Uterus (tissue), 4 donors: Measurements from ENCODE around the gene TRIM40. TPM values are rescaled to one million over a fixed set of nuclear protein-coding genes. Genes with fewer than 3 reads are reported as not detected.

Experiments
- DNase-seq, 2 donors: peaks; one replicate each; pipeline ENCODE4 v3.0.0-alpha.2; 2019 to 2020
- H3K27ac ChIP-seq, 2 donors: fragments of 200-600 bp; sonication (generic); 1 replicate in 1 of 2; 2 replicates in 1 of 2; pipeline ENCODE4 v1.5.1; 2016 to 2018
- H3K27me3 ChIP-seq, 2 donors: fragments of 200-600 bp; sonication (generic); one replicate each; pipeline ENCODE4 v1.5.1; 2018 to 2019; ENCODE audit warnings: control low read depth in 1 of 2
- H3K36me3 ChIP-seq, 2 donors: fragments of 200-600 bp; sonication (generic); one replicate each; pipeline ENCODE4 v1.5.1; 2019; ENCODE audit warnings: control low read depth in 1 of 2
- H3K4me1 ChIP-seq, 2 donors: fragments of 200-600 bp; sonication (generic); one replicate each; pipeline ENCODE4 v1.5.1; 2018 to 2019; ENCODE audit warnings: control low read depth in 1 of 2
- H3K4me3 ChIP-seq, 2 donors: fragments of 200-600 bp; sonication (generic); 1 replicate in 1 of 2; 2 replicates in 1 of 2; pipeline ENCODE4 v1.5.1; 2018 to 2019; ENCODE audit warnings: mild to moderate bottlenecking in 1 of 2
- H3K9me3 ChIP-seq, 2 donors: fragments of 200-600 bp; sonication (generic); one replicate each; pipeline ENCODE4 v1.5.1; 2019; ENCODE audit warnings: control low read depth in 1 of 2
- CTCF ChIP-seq, 4 experiments: fragments of 200-600 bp in 2 of 4; fragments of 450-650 bp in 2 of 4; sonication (generic) in 2 of 4; IDR thresholded peaks; one replicate each; pipeline ENCODE4 v1.5.1; 2016 to 2019; ENCODE audit warnings: antibody characterized with exemption in 4 of 4, mild to moderate bottlenecking in 2 of 4, moderate library complexity in 1 of 4
- POLR2A ChIP-seq, 2 donors: fragments of 450-650 bp; IDR thresholded peaks; one replicate each; pipeline ENCODE4 v1.6.1; 2016; ENCODE audit warnings: antibody characterized with exemption in 2 of 2, mild to moderate bottlenecking in 1 of 2, moderate library complexity in 1 of 2
- intact Hi-C: fragments of 100-400 bp; cut with DNase I; formaldehyde crosslinking; loops from one replicate; pipeline ENCODE4 v1.15.1; 2023; ENCODE audit warnings: low total_unique reads
- total RNA-seq, 4 donors: library from RNA; depleted of rRNA in 3 of 4; stranded (reverse); fragments of >200 nt in 3 of 4; gene quantifications; one replicate each; pipeline versions ENCODE4 v1.1.0 to v1.2.4, GENCODE V29; 2014 to 2023
- donor health status: DM: yes; HTN: yes; CAD: no.

Gene TRIM40
- total RNA-seq, 4 donors from 2014 or later, result not detected

GRCh38 chr6:30145818-30146217, 9.9 kb downstream of the TRIM40 start:
- H3K27me3 ChIP-seq, result no peaks in the 10 kb centered on the region
- intact Hi-C loops, result no loop called here
- no peak overlapping the region for H3K27ac ChIP-seq
- no peak overlapping the region for H3K4me3 ChIP-seq
- no peaks in the 10 kb centered on the region for H3K9me3 ChIP-seq
- no peaks in the 10 kb centered on the region for H3K36me3 ChIP-seq
- H3K4me1 ChIP-seq, result no peaks in the 10 kb centered on the region
- no peak for TF ChIP-seq POLR2A (IDR thresholded peaks at IDR 0.05)
- no peak for TF ChIP-seq CTCF (IDR thresholded peaks at IDR 0.05)
- no peak for DNase-seq

GRCh38 chr6:30147096-30147495, 11.2 kb downstream of the TRIM40 start:
- intact Hi-C loops, result no loop called here
- no peaks in the 10 kb centered on the region for H3K27me3 ChIP-seq
- DNase-seq, result no peak
- H3K4me1 ChIP-seq, result no peaks in the 10 kb centered on the region
- H3K9me3 ChIP-seq, result no peaks in the 10 kb centered on the region
- TF ChIP-seq POLR2A (IDR thresholded peaks at IDR 0.05), result no peak
- TF ChIP-seq CTCF (IDR thresholded peaks at IDR 0.05), result no peak
- H3K4me3 ChIP-seq, result no peak overlapping the region
- no peak overlapping the region for H3K27ac ChIP-seq
- H3K36me3 ChIP-seq, result no peaks in the 10 kb centered on the region

- TF ChIP-seq CTCF (IDR thresholded peaks at IDR 0.05) (no peak), POLR2A (IDR thresholded peaks at IDR 0.05) (no peak)
- Histone ChIP-seq H3K9me3 (no peaks in the 10 kb centered on the region), H3K27me3 (no peaks in the 10 kb centered on the region), H3K27ac (no peak overlapping the region), H3K4me1 (no peaks in the 10 kb centered on the region), H3K36me3 (no peaks in the 10 kb centered on the region), H3K4me3 (no peak overlapping the region)
- intact Hi-C loops, result no loop called here
- no peak for DNase-seq
These were observed 13.3 kb downstream of the TRIM40 start for GRCh38 chr6:30149234-30149633.

GRCh38 chr6:30149858-30150550, 14.1 kb downstream of the TRIM40 start:
- intact Hi-C loops, result no loop called here
- Histone ChIP-seq H3K9me3 (no peaks in the 10 kb centered on the region), H3K36me3 (no peaks in the 10 kb centered on the region), H3K27ac (no peak overlapping the region), H3K4me1 (no peaks in the 10 kb centered on the region), H3K4me3 (no peak overlapping the region), H3K27me3 (no peaks in the 10 kb centered on the region)
- TF ChIP-seq POLR2A (IDR thresholded peaks at IDR 0.05) (no peak), CTCF (IDR thresholded peaks at IDR 0.05) (no peak)
- DNase-seq, result no peak

GRCh38 chr6:30150671-30151395, 14.9 kb downstream of the TRIM40 start:
- H3K27ac ChIP-seq, result no peak overlapping the region
- TF ChIP-seq CTCF (IDR thresholded peaks at IDR 0.05) (no peak), POLR2A (IDR thresholded peaks at IDR 0.05) (no peak)
- H3K4me1 ChIP-seq, result no peaks in the 10 kb centered on the region
- H3K36me3 ChIP-seq, result no peaks in the 10 kb centered on the region
- no peaks in the 10 kb centered on the region for H3K9me3 ChIP-seq
- intact Hi-C loops, result no loop called here
- no peaks in the 10 kb centered on the region for H3K27me3 ChIP-seq
- DNase-seq, result no peak
- no peak overlapping the region for H3K4me3 ChIP-seq
